Forelimb muscle (tissue), 1 donor: ENCODE measurements around the gene RNASE1. TPM values are rescaled to one million over a fixed set of nuclear protein-coding genes. Genes with fewer than 3 reads are reported as not detected.
"Not testable (repeated sequence)": the region's sequence is repeated elsewhere in the genome, so short reads cannot be mapped to it uniquely, and the experiment has no call there.

ENCODE experiments used
- DNase-seq: peaks from one replicate; pipeline ENCODE4 v3.0.0-alpha.2; 2013; ENCODE audit warnings: low read depth
- polyA plus RNA-seq: library from polyadenylated mRNA; unstranded; fragments of 120-200 nt; gene quantifications from one replicate; pipeline ENCODE4 v1.2.1, GENCODE V29; 2013; ENCODE audit not compliant: insufficient read length

Gene RNASE1
- polyA plus RNA-seq, 1 donor, result 162 TPM

- DNase-seq, result no peak
These were observed 28.3 kb downstream of the RNASE1 start for GRCh38 chr14:20774258-20774824.

GRCh38 chr14:20772650-20773049, 30.0 kb downstream of the RNASE1 start:
- no peak for DNase-seq

GRCh38 chr14:20769421-20769820, 33.2 kb downstream of the RNASE1 start:
- DNase-seq, result no peak

GRCh38 chr14:20768593-20768892, 34.1 kb downstream of the RNASE1 start:
- DNase-seq, result no peak

- no peak for DNase-seq
These were observed 41.7 kb downstream of the RNASE1 start for GRCh38 chr14:20760950-20761349.

- not testable (repeated sequence) for DNase-seq
These were observed 43.2 kb downstream of the RNASE1 start for GRCh38 chr14:20759465-20759864.

GRCh38 chr14:20757965-20758364, 44.7 kb downstream of the RNASE1 start:
- no peak for DNase-seq

- DNase-seq, result no peak
These were observed 47.6 kb downstream of the RNASE1 start for GRCh38 chr14:20755037-20755436.

GRCh38 chr14:20754308-20754707, 48.3 kb downstream of the RNASE1 start:
- no peak for DNase-seq

GRCh38 chr14:20751963-20752562, 50.6 kb downstream of the RNASE1 start:
- DNase-seq, result no peak

Other genes starting within 250 kb of the RNASE1 start
- not detected for gene RNASE9, start 241.8 kb downstream of the RNASE1 start, polyA plus RNA-seq
- gene RNASE11, start 214.8 kb downstream of the RNASE1 start, polyA plus RNA-seq, result not detected
- gene RNASE12, start 211.5 kb downstream of the RNASE1 start, polyA plus RNA-seq, result not detected
- gene OR6S1, start 161.2 kb downstream of the RNASE1 start, polyA plus RNA-seq, result not detected
- gene RNASE4, start 118.3 kb downstream of the RNASE1 start, polyA plus RNA-seq, result 4.2 TPM
- gene ANG, start 114.1 kb downstream of the RNASE1 start, polyA plus RNA-seq, result 2.0 TPM
- not detected for gene EDDM3A, start 57.0 kb downstream of the RNASE1 start, polyA plus RNA-seq
- not detected for gene EDDM3B, start 34.4 kb downstream of the RNASE1 start, polyA plus RNA-seq
- 5.4 TPM for gene RNASE6, start 21.6 kb downstream of the RNASE1 start, polyA plus RNA-seq
- gene RNASE3, start 88.5 kb upstream of the RNASE1 start, polyA plus RNA-seq, result 0.28 TPM
- gene RNASE2, start 152.6 kb upstream of the RNASE1 start, polyA plus RNA-seq, result 0.66 TPM
- 47.6 TPM for gene METTL17, start 187.1 kb upstream of the RNASE1 start, polyA plus RNA-seq
- not detected for gene SLC39A2, start 196.4 kb upstream of the RNASE1 start, polyA plus RNA-seq
- gene NDRG2, start 222.2 kb upstream of the RNASE1 start, polyA plus RNA-seq, result 183 TPM
- 0.49 TPM for gene TPPP2, start 227.4 kb upstream of the RNASE1 start, polyA plus RNA-seq
- gene RNASE13, start 232.0 kb upstream of the RNASE1 start, polyA plus RNA-seq, result 0.15 TPM
- 0.09 TPM for gene RNASE7, start 239.5 kb upstream of the RNASE1 start, polyA plus RNA-seq